A172 (cell line): ENCODE results near the gene HTRA3. TPM values are rescaled to one million over a fixed set of nuclear protein-coding genes. Genes with fewer than 3 reads are reported as not detected.
"Not testable (repeated sequence)": the region's sequence is repeated elsewhere in the genome, so short reads cannot be mapped to it uniquely, and the experiment has no call there.

ENCODE experiments used
- DNase-seq: peaks from one replicate; pipeline ENCODE4 v3.0.0-alpha.2; 2015; ENCODE audit warnings: low spot score
- total RNA-seq: library from RNA; depleted of rRNA; stranded (reverse); fragments of >200 nt; shearing (Covaris generic); gene quantifications from 2 replicates; pipeline ENCODE4 v1.2.3, GENCODE V29; 2014

The HTRA3 gene
- total RNA-seq, 1 experiment from 2014 or later, result not detected

- DNase-seq, result no peak
These were observed 73.2 kb downstream of the HTRA3 start for GRCh38 chr4:8342651-8343261.

- DNase-seq, result no peak
These were observed 73.9 kb downstream of the HTRA3 start for GRCh38 chr4:8343262-8343966.

- DNase-seq, result no peak
These were observed 74.4 kb downstream of the HTRA3 start for GRCh38 chr4:8343967-8344331.

GRCh38 chr4:8344377-8344776 is 74.8 kb downstream of the HTRA3 start:
- no peak for DNase-seq

GRCh38 chr4:8345053-8345945 is 75.7 kb downstream of the HTRA3 start:
- DNase-seq, result no peak

GRCh38 chr4:8345946-8346814 is 76.6 kb downstream of the HTRA3 start:
- no peak for DNase-seq

- no peak for DNase-seq
These were observed 77.5 kb downstream of the HTRA3 start for GRCh38 chr4:8346838-8347605.

GRCh38 chr4:8347660-8348059 is 78.1 kb downstream of the HTRA3 start:
- DNase-seq, result no peak

GRCh38 chr4:8348071-8348470 is 78.5 kb downstream of the HTRA3 start:
- no peak for DNase-seq

- not testable (repeated sequence) for DNase-seq
These were observed 79.7 kb downstream of the HTRA3 start for GRCh38 chr4:8349236-8349635.

GRCh38 chr4:8349664-8350236 is 80.2 kb downstream of the HTRA3 start:
- no peak for DNase-seq

- DNase-seq, result no peak
These were observed 80.8 kb downstream of the HTRA3 start for GRCh38 chr4:8350352-8350751.

GRCh38 chr4:8350841-8351461 is 81.4 kb downstream of the HTRA3 start:
- no peak for DNase-seq

GRCh38 chr4:8351931-8352367 is 82.4 kb downstream of the HTRA3 start:
- DNase-seq, result no peak

- no peak for DNase-seq
These were observed 83.0 kb downstream of the HTRA3 start for GRCh38 chr4:8352368-8353157.

- DNase-seq, result no peak
These were observed 83.7 kb downstream of the HTRA3 start for GRCh38 chr4:8353158-8353669.

GRCh38 chr4:8353912-8354453 is 84.4 kb downstream of the HTRA3 start:
- DNase-seq, result peak; percentile 76

- DNase-seq, result peak; percentile 69
These were observed 85.8 kb downstream of the HTRA3 start for GRCh38 chr4:8355306-8355705.
